Omental fat pad (tissue), 4 donors: ENCODE measurements around the gene MAGEL2. TPM values are rescaled to one million over a fixed set of nuclear protein-coding genes. Genes with fewer than 3 reads are reported as not detected.

Experiments
- ATAC-seq: fragments of 150-250 bp; one replicate; pipeline ENCODE4 v1.9.1; 2016; ENCODE audit warnings: mild to moderate bottlenecking, moderate library complexity; ENCODE audit not compliant: low FRiP score
- DNase-seq: peaks from one replicate; pipeline ENCODE4 v3.0.0-alpha.2; 2019; ENCODE audit warnings: low spot score
- CTCF ChIP-seq, 3 donors: fragments of 450-650 bp; IDR thresholded peaks; one replicate each; pipeline ENCODE4 v1.5.1; 2016 to 2017; ENCODE audit warnings: antibody characterized with exemption in 3 of 3, mild to moderate bottlenecking in 3 of 3, moderate library complexity in 2 of 3
- total RNA-seq, 4 donors: library from RNA; depleted of rRNA; stranded (reverse); fragments of >200 nt; gene quantifications; one replicate each; pipeline ENCODE4 v1.1.0, GENCODE V29; 2016

MAGEL2 gene
- total RNA-seq, 4 donors from 2014 or later: 0.09 to 0.79 (median 0.71) TPM

GRCh38 chr15:23595368-23595767 lies 52.3 kb downstream of the MAGEL2 start:
- no peak for TF ChIP-seq CTCF (IDR thresholded peaks at IDR 0.05)
- DNase-seq (no peak), ATAC-seq (no peak)

GRCh38 chr15:23594252-23594770 lies 53.4 kb downstream of the MAGEL2 start:
- TF ChIP-seq CTCF (IDR thresholded peaks at IDR 0.05): no peak
- DNase-seq (no peak), ATAC-seq (no peak)

Other genes with a start within 250 kb of the MAGEL2 start
- not detected for gene GOLGA6L2, start 200.6 kb downstream of the MAGEL2 start, total RNA-seq
- gene MKRN3, start 82.2 kb downstream of the MAGEL2 start, total RNA-seq: 1 to 10 TPM in 1 of 4 donors, not detected in 3; 1.4 TPM
- 100 to 1,000 TPM in 2 of 4 donors, 10 to 100 TPM in 2; 83.0 to 135 (median 107) TPM for gene NDN, start 39.4 kb upstream of the MAGEL2 start, total RNA-seq